ENCODE data around the gene LENG9.

Gene LENG9

GRCh38 chr19:54421521-54421920, 42.1 kb downstream of the LENG9 start:
- Histone ChIP-seq H3K9ac (ENCODE audit: low read depth, low read length) (no peak overlapping the region), H3K9me3 (replicated peaks; ENCODE audit: low read length) (no peaks in the 10 kb centered on the region), H3K4me1 (ENCODE audit: control insufficient read depth, insufficient read depth, low read length) (no peaks in the 10 kb centered on the region), H3K4me2 (ENCODE audit: low read length) (no peak overlapping the region), H3K27me3 (ENCODE audit: control insufficient read depth, insufficient read depth, low read length) (peaks cover 36% of the 10 kb centered on the region), H3K4me3 (ENCODE audit: low read length) (no peak overlapping the region), H3K36me3 (ENCODE audit: insufficient read depth, low read length) (no peaks in the 10 kb centered on the region)

- Histone ChIP-seq H3K36me3 (ENCODE audit: insufficient read depth, low read length) (no peaks in the 10 kb centered on the region), H3K27me3 (ENCODE audit: control insufficient read depth, insufficient read depth, low read length) (peaks cover 40% of the 10 kb centered on the region), H3K4me2 (ENCODE audit: low read length) (no peak overlapping the region), H3K4me1 (ENCODE audit: control insufficient read depth, insufficient read depth, low read length) (no peaks in the 10 kb centered on the region), H3K9me3 (replicated peaks; ENCODE audit: low read length) (no peaks in the 10 kb centered on the region), H3K9ac (ENCODE audit: low read depth, low read length) (no peak overlapping the region), H3K4me3 (ENCODE audit: low read length) (no peak overlapping the region)
Measured at GRCh38 chr19:54421169-54421516, 42.4 kb downstream of the LENG9 start.

- H3K9me3 ChIP-seq (replicated peaks; ENCODE audit: low read length) = no peaks in the 10 kb centered on the region
- H3K4me3 ChIP-seq (ENCODE audit: low read length) = no peak overlapping the region
- H3K4me1 ChIP-seq (ENCODE audit: control insufficient read depth, insufficient read depth, low read length) = no peaks in the 10 kb centered on the region
- H3K9ac ChIP-seq (ENCODE audit: low read depth, low read length) = no peak overlapping the region
- no peak overlapping the region for H3K4me2 ChIP-seq (ENCODE audit: low read length)
- H3K27me3 ChIP-seq (ENCODE audit: control insufficient read depth, insufficient read depth, low read length) = peaks cover 46% of the 10 kb centered on the region
- H3K36me3 ChIP-seq (ENCODE audit: insufficient read depth, low read length) = no peaks in the 10 kb centered on the region
Measured at GRCh38 chr19:54420383-54421168, 43.0 kb downstream of the LENG9 start.

- no peaks in the 10 kb centered on the region for H3K4me1 ChIP-seq (ENCODE audit: control insufficient read depth, insufficient read depth, low read length)
- H3K4me3 ChIP-seq (ENCODE audit: low read length) = no peak overlapping the region
- no peaks in the 10 kb centered on the region for H3K9me3 ChIP-seq (replicated peaks; ENCODE audit: low read length)
- H3K36me3 ChIP-seq (ENCODE audit: insufficient read depth, low read length) = no peaks in the 10 kb centered on the region
- H3K27me3 ChIP-seq (ENCODE audit: control insufficient read depth, insufficient read depth, low read length) = peaks cover 47% of the 10 kb centered on the region
- H3K9ac ChIP-seq (ENCODE audit: low read depth, low read length) = no peak overlapping the region
- H3K4me2 ChIP-seq (ENCODE audit: low read length) = no peak overlapping the region
Measured at GRCh38 chr19:54420068-54420382, 43.6 kb downstream of the LENG9 start.

- Histone ChIP-seq H3K4me2 (ENCODE audit: low read length) (no peak overlapping the region), H3K4me1 (ENCODE audit: control insufficient read depth, insufficient read depth, low read length) (no peaks in the 10 kb centered on the region), H3K4me3 (ENCODE audit: low read length) (no peak overlapping the region), H3K36me3 (ENCODE audit: insufficient read depth, low read length) (no peaks in the 10 kb centered on the region), H3K27me3 (ENCODE audit: control insufficient read depth, insufficient read depth, low read length) (peaks cover 52% of the 10 kb centered on the region), H3K9ac (ENCODE audit: low read depth, low read length) (no peak overlapping the region), H3K9me3 (replicated peaks; ENCODE audit: low read length) (no peaks in the 10 kb centered on the region)
Measured at GRCh38 chr19:54418930-54419800, 44.4 kb downstream of the LENG9 start.

GRCh38 chr19:54418030-54418929, 45.3 kb downstream of the LENG9 start:
- H3K4me2 ChIP-seq (ENCODE audit: low read length) = peak overlapping the region; percentile 7
- H3K36me3 ChIP-seq (ENCODE audit: insufficient read depth, low read length) = no peaks in the 10 kb centered on the region
- no peak overlapping the region for H3K9ac ChIP-seq (ENCODE audit: low read depth, low read length)
- no peaks in the 10 kb centered on the region for H3K9me3 ChIP-seq (replicated peaks; ENCODE audit: low read length)
- peaks cover 52% of the 10 kb centered on the region for H3K27me3 ChIP-seq (ENCODE audit: control insufficient read depth, insufficient read depth, low read length)
- no peak overlapping the region for H3K4me3 ChIP-seq (ENCODE audit: low read length)
- no peaks in the 10 kb centered on the region for H3K4me1 ChIP-seq (ENCODE audit: control insufficient read depth, insufficient read depth, low read length)

GRCh38 chr19:54416695-54417491, 46.7 kb downstream of the LENG9 start:
- Histone ChIP-seq H3K27me3 (ENCODE audit: control insufficient read depth, insufficient read depth, low read length) (peaks cover 51% of the 10 kb centered on the region), H3K9ac (ENCODE audit: low read depth, low read length) (no peak overlapping the region), H3K4me1 (ENCODE audit: control insufficient read depth, insufficient read depth, low read length) (no peaks in the 10 kb centered on the region), H3K9me3 (replicated peaks; ENCODE audit: low read length) (no peaks in the 10 kb centered on the region), H3K4me3 (ENCODE audit: low read length) (no peak overlapping the region), H3K4me2 (ENCODE audit: low read length) (no peak overlapping the region), H3K36me3 (ENCODE audit: insufficient read depth, low read length) (no peaks in the 10 kb centered on the region)

GRCh38 chr19:54415901-54416673, 47.5 kb downstream of the LENG9 start:
- Histone ChIP-seq H3K4me2 (ENCODE audit: low read length) (no peak overlapping the region), H3K36me3 (ENCODE audit: insufficient read depth, low read length) (no peaks in the 10 kb centered on the region), H3K9me3 (replicated peaks; ENCODE audit: low read length) (no peaks in the 10 kb centered on the region), H3K27me3 (ENCODE audit: control insufficient read depth, insufficient read depth, low read length) (peaks cover 44% of the 10 kb centered on the region), H3K4me1 (ENCODE audit: control insufficient read depth, insufficient read depth, low read length) (no peaks in the 10 kb centered on the region), H3K4me3 (ENCODE audit: low read length) (no peak overlapping the region), H3K9ac (ENCODE audit: low read depth, low read length) (no peak overlapping the region)

- peaks cover 39% of the 10 kb centered on the region for H3K27me3 ChIP-seq (ENCODE audit: control insufficient read depth, insufficient read depth, low read length)
Measured at GRCh38 chr19:54415208-54415900, 48.2 kb downstream of the LENG9 start, which contains the start of gene TTYH1. TSS of gene TTYH1 (plus strand) at chr19:54415464. CDS start at chr19:54415553, 89 bp downstream.

GRCh38 chr19:54414156-54414555, 49.4 kb downstream of the LENG9 start:
- Histone ChIP-seq H3K9me3 (replicated peaks; ENCODE audit: low read length) (no peaks in the 10 kb centered on the region), H3K9ac (ENCODE audit: low read depth, low read length) (no peak overlapping the region), H3K27me3 (ENCODE audit: control insufficient read depth, insufficient read depth, low read length) (peaks cover 29% of the 10 kb centered on the region), H3K4me2 (ENCODE audit: low read length) (no peak overlapping the region), H3K4me3 (ENCODE audit: low read length) (no peak overlapping the region), H3K4me1 (ENCODE audit: control insufficient read depth, insufficient read depth, low read length) (no peaks in the 10 kb centered on the region), H3K36me3 (ENCODE audit: insufficient read depth, low read length) (no peaks in the 10 kb centered on the region)

More at GRCh38 chr19:54415208-54415900, 48.2 kb downstream of the LENG9 start, which contains the start of gene TTYH1:
- Histone ChIP-seq H3K36me3 (ENCODE audit: insufficient read depth, low read length) (no peaks in the 10 kb centered on the region), H3K4me2 (ENCODE audit: low read length) (no peak within 1 kb of the TSS), H3K4me3 (ENCODE audit: low read length) (no peak within 1 kb of the TSS), H3K4me1 (ENCODE audit: control insufficient read depth, insufficient read depth, low read length) (no peaks in the 10 kb centered on the region), H3K9me3 (replicated peaks; ENCODE audit: low read length) (no peaks in the 10 kb centered on the region), H3K9ac (ENCODE audit: low read depth, low read length) (no peak within 1 kb of the TSS)

Measured in skeletal muscle satellite cell (primary cell).